RWPE2 (cell line): ENCODE measurements around the gene EIF4A3.

ENCODE experiments used
- ATAC-seq: fragments of 200-7000 bp; cut with Tn5 transposase; 3 replicates; pipeline ENCODE4 v1.9.1; 2021; ENCODE audit warnings: low read depth
- DNase-seq: peaks from one replicate; pipeline ENCODE4 v3.0.0-alpha.2; 2020; ENCODE audit warnings: low spot score
- H3K27ac ChIP-seq: fragments of 450-650 bp; 2 replicates; pipeline ENCODE4 v1.5.1; 2017; ENCODE audit warnings: mild to moderate bottlenecking; ENCODE audit not compliant: poor library complexity, severe bottlenecking
- H3K27me3 ChIP-seq: fragments of 250-450 bp; sonication (Bioruptor Pico); 2 replicates; pipeline ENCODE4 v1.5.1; 2021; ENCODE audit warnings: mild to moderate bottlenecking, moderate library complexity; ENCODE audit not compliant: insufficient read depth, poor library complexity, severe bottlenecking
- H3K36me3 ChIP-seq: fragments of 250-450 bp; sonication (Bioruptor Pico); 2 replicates; pipeline ENCODE4 v1.5.1; 2020; ENCODE audit warnings: low read depth, mild to moderate bottlenecking, moderate library complexity
- H3K4me1 ChIP-seq: fragments of 250-450 bp; sonication (Bioruptor Pico); 2 replicates; pipeline ENCODE4 v1.5.1; 2021; ENCODE audit warnings: mild to moderate bottlenecking, moderate library complexity; ENCODE audit not compliant: insufficient read depth, poor library complexity, severe bottlenecking
- H3K4me3 ChIP-seq: fragments of 250-450 bp; sonication (Bioruptor Pico); 2 replicates; pipeline ENCODE4 v1.5.1; 2021; ENCODE audit warnings: mild to moderate bottlenecking, moderate library complexity; ENCODE audit not compliant: severe bottlenecking
- H3K9me3 ChIP-seq: fragments of 250-450 bp; sonication (Bioruptor Pico); 2 replicates; pipeline ENCODE4 v1.5.1; 2021; ENCODE audit warnings: mild to moderate bottlenecking, moderate library complexity; ENCODE audit not compliant: severe bottlenecking
- CTCF ChIP-seq: fragments of 450-650 bp; IDR thresholded peaks from one replicate; pipeline ENCODE4 v1.5.1; 2017; ENCODE audit warnings: mild to moderate bottlenecking, moderate library complexity; ENCODE audit not compliant: poor library complexity, severe bottlenecking

The EIF4A3 gene

GRCh38 chr17:80125656-80126448, 21.1 kb downstream of the EIF4A3 start:
- no peaks in the 10 kb centered on the region for H3K4me1 ChIP-seq
- no peaks in the 10 kb centered on the region for H3K27me3 ChIP-seq
- H3K36me3 ChIP-seq = no peaks in the 10 kb centered on the region
- no peak for TF ChIP-seq CTCF
- H3K9me3 ChIP-seq = no peaks in the 10 kb centered on the region
- DNase-seq (peak; percentile 2), ATAC-seq (no peak)
- H3K27ac ChIP-seq = no peak overlapping the region
- no peak overlapping the region for H3K4me3 ChIP-seq

- Histone ChIP-seq H3K4me3 (no peak overlapping the region), H3K27me3 (no peaks in the 10 kb centered on the region), H3K36me3 (no peaks in the 10 kb centered on the region), H3K9me3 (no peaks in the 10 kb centered on the region), H3K4me1 (no peaks in the 10 kb centered on the region), H3K27ac (no peak overlapping the region)
- DNase-seq (no peak), ATAC-seq (peak; percentile 67)
- TF ChIP-seq CTCF = peak; percentile 35
Measured at GRCh38 chr17:80124351-80124981, 22.5 kb downstream of the EIF4A3 start.

- Histone ChIP-seq H3K36me3 (no peaks in the 10 kb centered on the region), H3K4me1 (no peaks in the 10 kb centered on the region), H3K27me3 (no peaks in the 10 kb centered on the region), H3K4me3 (no peak overlapping the region), H3K27ac (no peak overlapping the region), H3K9me3 (no peaks in the 10 kb centered on the region)
- no peak for TF ChIP-seq CTCF
- DNase-seq (no peak), ATAC-seq (no peak)
Measured at GRCh38 chr17:80123791-80124190, 23.1 kb downstream of the EIF4A3 start.

DNA sequence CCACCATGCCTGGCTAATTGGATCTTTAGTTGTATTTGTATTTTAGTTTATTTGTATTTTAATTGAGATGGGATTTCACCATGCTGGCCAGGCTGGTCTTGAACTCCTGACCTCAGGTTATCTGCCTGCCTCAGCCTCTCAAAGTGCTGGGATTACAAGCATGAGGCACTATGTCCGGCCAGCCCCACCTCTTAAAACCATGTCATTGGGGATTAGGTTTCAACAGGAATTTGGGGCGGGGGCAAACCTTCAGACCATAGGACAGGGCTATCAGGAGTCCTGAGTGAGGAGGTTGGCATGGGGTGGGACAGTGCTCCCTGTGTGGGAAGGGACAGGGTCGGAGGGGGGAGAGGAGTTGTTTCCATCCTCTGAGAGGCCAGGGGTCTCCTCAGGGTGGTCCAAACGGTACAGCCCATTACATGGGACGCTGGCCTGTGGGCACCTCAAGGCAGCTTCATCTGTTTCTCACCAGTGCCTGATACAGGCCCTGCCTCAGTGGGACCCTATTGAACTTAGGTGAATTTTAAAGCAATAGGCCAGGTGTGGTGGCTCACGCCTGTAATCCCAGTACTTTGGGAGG, 23.9 kb downstream of the EIF4A3 start:
- no peaks in the 10 kb centered on the region for H3K4me1 ChIP-seq
- H3K27me3 ChIP-seq = no peaks in the 10 kb centered on the region
- DNase-seq (no peak), ATAC-seq (no peak)
- no peak overlapping the region for H3K4me3 ChIP-seq
- H3K27ac ChIP-seq = no peak overlapping the region
- no peaks in the 10 kb centered on the region for H3K9me3 ChIP-seq
- no peaks in the 10 kb centered on the region for H3K36me3 ChIP-seq
- TF ChIP-seq CTCF = no peak
